NCI-H82 treated with DMSO at 0.1 percent for 48 hours (cell line): ENCODE data around the gene IL15RA.
"Not testable (repeated sequence)": the region's sequence is repeated elsewhere in the genome, so short reads cannot be mapped to it uniquely, and the experiment has no call there.

ENCODE experiments used
- DNase-seq: peaks from one replicate; lab custom pipeline; 2025; ENCODE audit not compliant: unreplicated experiment; lab: John Stamatoyannopoulos, UW

IL15RA gene

DNA sequence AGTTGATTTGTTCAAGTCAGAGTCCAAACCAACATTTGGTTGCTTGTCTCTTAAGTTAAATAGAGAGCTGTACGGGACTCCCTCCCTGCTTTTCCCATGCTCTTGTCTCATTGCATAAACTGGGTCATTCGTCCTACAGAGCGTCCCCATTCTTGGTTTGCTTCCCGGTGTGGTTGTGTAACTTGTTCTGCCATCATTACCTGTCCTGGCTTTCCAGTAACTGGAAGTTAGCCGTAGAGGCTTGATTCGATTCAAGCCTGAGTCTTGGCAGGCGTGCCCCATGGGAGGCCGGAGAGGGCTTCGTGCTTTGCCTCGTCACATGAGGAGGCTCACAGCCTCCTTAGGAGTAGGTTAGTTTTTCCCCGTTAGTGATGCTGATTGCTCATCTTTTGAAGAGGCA is 47.1 kb downstream of the IL15RA start:
- no peak for DNase-seq

GRCh38 chr10:5929442-5929841 is 47.9 kb downstream of the IL15RA start:
- DNase-seq, result no peak

DNA sequence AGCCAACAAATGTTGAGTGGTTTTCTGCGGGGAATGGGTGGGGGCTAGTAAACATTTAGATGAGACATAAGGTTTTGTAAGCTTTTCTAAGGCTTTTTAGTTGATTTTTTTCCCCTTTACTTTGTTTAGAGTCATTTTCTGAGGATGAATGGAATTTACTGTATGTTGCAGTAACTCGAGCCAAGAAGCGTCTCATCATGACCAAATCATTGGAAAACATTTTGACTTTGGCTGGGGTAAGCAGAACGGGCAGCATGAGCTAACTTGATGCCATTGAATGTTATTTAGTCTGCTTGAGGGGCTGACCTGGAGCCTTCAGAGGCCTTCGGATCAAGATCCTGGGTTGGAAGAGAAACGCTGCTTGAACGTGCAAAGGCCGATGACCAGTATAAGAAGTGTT is 50.0 kb downstream of the IL15RA start:
- no peak for DNase-seq

GRCh38 chr10:5924889-5925288 is 52.5 kb downstream of the IL15RA start:
- DNase-seq, result no peak

DNA sequence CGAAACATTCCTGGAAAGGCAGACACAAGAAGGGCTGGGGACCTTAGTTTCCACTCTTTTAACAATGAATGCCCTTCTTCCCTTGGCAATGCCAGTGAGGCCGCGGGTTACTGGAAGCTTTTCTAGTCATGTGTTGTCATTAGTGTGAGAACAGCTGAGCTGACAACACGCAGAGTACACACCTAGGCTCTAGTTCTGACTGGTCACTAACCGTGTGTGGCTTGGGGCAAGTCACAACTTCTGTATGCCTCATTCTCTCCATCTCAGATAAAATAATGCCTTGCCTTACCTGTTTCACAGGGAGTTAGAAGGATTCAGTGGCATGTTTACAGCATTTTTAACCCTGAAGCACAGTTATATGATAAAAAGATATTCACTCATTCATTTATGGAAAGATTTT is 55.6 kb downstream of the IL15RA start:
- DNase-seq, result no peak

GRCh38 chr10:5919568-5919967 is 57.8 kb downstream of the IL15RA start:
- DNase-seq, result no peak

DNA sequence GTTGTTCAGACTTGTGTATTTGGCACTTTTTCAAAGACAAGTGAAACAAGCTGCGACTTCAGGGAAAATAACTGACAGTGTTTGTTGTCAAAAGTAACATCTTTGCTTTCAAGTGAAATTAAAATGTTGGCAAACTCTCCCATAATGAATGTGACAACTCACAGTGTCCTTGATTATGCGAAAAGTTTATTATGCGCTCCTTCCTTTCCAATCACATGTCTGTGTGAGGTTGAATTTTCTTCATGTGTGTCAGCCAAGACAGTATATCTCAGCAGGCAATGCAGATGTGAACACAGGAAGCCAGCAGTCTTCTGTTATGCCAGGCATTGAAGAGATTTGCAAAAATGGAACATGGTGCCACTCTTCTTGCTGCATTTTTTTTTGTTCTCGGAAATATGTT is 58.6 kb downstream of the IL15RA start:
- no peak for DNase-seq

GRCh38 chr10:5917305-5917704 is 60.0 kb downstream of the IL15RA start:
- no peak for DNase-seq

GRCh38 chr10:5915451-5915850 is 61.9 kb downstream of the IL15RA start:
- DNase-seq, result no peak

DNA sequence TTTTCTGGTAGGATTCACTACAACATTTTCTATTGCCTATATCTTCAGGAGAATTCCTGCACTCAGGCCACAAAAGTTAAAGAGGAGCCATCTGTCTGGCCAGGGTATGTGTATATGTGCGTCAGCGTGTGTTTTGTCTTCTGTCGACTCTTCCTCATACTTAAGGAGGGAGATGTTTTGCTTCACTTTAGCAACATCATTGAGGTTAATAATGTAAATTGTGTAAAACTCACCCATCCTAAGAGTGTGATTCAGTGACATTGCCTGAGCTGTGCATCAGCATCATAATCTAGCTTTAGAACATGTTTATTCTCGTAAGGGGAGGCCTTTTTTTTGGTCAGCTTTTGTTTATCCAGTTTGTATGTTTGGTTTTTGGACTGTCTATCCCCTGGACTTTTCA is 63.6 kb downstream of the IL15RA start:
- no peak for DNase-seq

DNA sequence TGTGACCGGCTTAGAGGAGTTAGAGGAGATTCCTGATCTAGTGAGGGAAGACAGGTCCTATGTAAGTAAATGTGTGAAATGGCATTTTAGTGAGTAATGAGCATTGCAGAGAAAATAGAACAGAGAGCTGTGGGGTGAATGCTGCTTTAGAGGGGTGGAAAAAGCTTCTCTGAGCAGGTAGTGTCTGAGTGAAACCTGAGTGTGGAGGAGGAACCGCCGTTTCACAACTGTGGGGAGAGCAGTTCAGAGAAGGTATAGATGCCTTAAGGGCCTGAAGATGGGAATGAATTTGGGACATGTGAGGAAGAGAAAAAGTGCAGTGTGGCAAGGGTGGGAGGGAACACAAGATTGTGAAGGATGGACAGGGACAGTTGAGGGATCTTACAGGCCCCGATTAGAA is 65.7 kb downstream of the IL15RA start:
- DNase-seq, result no peak

GRCh38 chr10:5910323-5911100 is 66.8 kb downstream of the IL15RA start:
- no peak for DNase-seq

GRCh38 chr10:5908676-5909075 is 68.7 kb downstream of the IL15RA start:
- DNase-seq, result not testable (repeated sequence)

DNA sequence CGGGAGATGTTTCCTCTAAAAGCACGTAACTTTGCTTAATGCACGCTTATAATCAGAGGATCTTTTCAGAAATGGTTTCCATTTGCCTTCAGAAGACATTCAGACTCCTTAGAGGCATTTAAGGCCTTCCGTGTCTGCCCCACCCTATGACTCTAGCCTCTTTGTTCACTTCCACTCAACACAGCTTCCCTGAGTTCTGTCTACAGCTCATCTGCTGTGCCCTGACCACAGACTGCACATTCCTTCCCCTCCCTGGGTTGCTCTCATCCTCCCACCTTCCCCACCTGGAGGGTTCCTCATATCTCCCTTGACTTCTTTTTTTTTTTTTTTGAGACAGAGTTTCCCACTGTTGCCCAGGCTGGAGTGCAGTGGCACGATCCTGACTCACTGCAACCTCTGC is 70.7 kb downstream of the IL15RA start:
- no peak for DNase-seq

DNA sequence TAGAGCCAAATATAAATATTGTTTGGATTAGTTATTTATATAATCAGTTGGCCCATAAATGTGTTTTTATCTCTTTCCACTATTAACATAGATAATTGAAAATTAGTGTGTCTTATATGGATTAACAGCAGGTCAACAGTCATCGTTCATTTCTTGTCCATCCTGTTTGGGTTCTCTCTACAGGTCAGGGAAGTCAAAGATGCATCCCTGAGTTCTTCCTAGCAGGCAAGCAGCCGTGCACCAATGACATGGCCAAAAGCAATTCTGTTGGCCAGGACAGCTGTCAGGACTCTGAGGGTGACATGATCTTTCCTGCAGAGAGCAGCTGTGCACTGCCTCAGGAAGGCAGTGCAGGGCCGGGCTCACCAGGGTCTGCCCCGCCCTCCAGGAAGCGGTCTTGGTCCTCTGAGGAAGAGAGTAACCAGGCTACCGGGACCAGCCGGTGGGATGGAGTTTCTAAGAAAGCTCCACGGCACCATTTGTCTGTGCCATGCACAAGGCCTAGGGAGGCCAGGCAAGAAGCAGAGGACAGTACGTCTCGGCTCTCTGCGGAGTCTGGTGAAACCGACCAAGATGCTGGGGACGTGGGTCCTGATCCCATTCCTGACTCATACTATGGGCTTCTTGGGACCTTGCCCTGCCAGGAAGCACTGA is 71.4 kb downstream of the IL15RA start:
- no peak for DNase-seq

DNA sequence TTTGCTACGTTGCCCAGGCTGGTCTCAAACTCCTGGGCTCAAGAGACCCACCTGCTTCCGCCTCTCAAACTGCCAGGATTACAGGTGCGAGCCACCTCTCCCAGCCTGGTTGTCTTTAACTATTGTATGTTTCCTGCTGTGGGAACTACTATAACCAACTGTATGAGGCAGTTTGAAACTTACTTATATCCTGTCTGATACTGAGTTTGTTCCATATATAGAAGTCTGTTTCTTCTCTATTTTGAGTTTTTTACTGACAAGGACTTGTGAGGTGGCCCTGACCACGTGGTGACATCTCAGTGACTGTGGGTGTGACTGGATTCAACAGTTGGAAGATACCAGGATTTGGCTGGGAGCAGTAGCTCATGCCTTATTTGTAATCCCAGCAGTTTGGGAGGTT is 73.1 kb downstream of the IL15RA start:
- no peak for DNase-seq

DNA sequence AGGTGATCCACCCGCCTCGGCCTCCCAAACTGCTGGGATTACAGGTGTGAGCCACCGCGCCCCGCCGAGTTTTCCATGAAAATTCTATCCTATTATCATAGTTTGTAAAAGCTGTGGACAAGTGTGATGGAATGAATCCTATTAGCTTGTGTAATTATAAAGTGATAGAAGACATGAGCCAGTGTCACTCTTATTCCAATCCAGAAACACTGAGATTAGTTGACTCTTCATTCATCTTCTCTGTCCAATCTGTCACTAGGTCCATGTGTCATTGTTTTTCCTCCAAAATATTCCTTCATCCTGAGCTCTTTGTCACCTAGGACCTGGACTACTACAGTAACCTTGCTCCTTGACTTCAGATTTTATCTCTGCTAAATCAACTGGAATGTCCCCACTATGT is 73.8 kb downstream of the IL15RA start:
- DNase-seq, result no peak

- no peak for DNase-seq
These were observed 74.7 kb downstream of the IL15RA start for GRCh38 chr10:5902511-5903274.
